NCI-H2196 treated with DMSO at 0.1 percent for 48 hours (cell line): ENCODE measurements around the gene APP.
"Not testable (repeated sequence)": the region's sequence is repeated elsewhere in the genome, so short reads cannot be mapped to it uniquely, and the experiment has no call there.

Experiments
- DNase-seq: peaks from one replicate; lab custom pipeline; 2025; ENCODE audit not compliant: unreplicated experiment; lab: John Stamatoyannopoulos, UW

APP gene

GRCh38 chr21:26027696-26028095 lies 142.9 kb downstream of the APP start:
- DNase-seq, result no peak

GRCh38 chr21:26025536-26026512 lies 144.7 kb downstream of the APP start:
- DNase-seq, result no peak

GRCh38 chr21:26023406-26023805 lies 147.2 kb downstream of the APP start:
- not testable (repeated sequence) for DNase-seq

GRCh38 chr21:26022598-26023337 lies 147.8 kb downstream of the APP start:
- DNase-seq, result not testable (repeated sequence)

- no peak for DNase-seq
These were observed 150.1 kb downstream of the APP start for GRCh38 chr21:26020510-26020909.

- no peak for DNase-seq
These were observed 150.5 kb downstream of the APP start for GRCh38 chr21:26020081-26020480.

- DNase-seq, result no peak
These were observed 151.3 kb downstream of the APP start for GRCh38 chr21:26019236-26019635.

GRCh38 chr21:26013970-26014369 lies 156.6 kb downstream of the APP start:
- DNase-seq, result no peak

GRCh38 chr21:26012482-26012881 lies 158.1 kb downstream of the APP start:
- DNase-seq, result not testable (repeated sequence)

- no peak for DNase-seq
These were observed 159.2 kb downstream of the APP start for GRCh38 chr21:26011292-26011940.

GRCh38 chr21:26007951-26008498 lies 162.5 kb downstream of the APP start:
- DNase-seq, result peak; percentile 42

- DNase-seq, result no peak
These were observed 165.1 kb downstream of the APP start for GRCh38 chr21:26005464-26005863.

- no peak for DNase-seq
These were observed 167.2 kb downstream of the APP start for GRCh38 chr21:26003404-26003803.

GRCh38 chr21:26001356-26001755 lies 169.2 kb downstream of the APP start:
- DNase-seq, result no peak

- DNase-seq, result no peak
These were observed 170.5 kb downstream of the APP start for GRCh38 chr21:25999921-26000582.

GRCh38 chr21:25997788-25998611 lies 172.6 kb downstream of the APP start:
- DNase-seq, result peak; percentile 93

GRCh38 chr21:25995278-25995677 lies 175.3 kb downstream of the APP start:
- no peak for DNase-seq

GRCh38 chr21:25994758-25995163 lies 175.8 kb downstream of the APP start:
- DNase-seq, result no peak

- DNase-seq, result no peak
These were observed 181.8 kb downstream of the APP start for GRCh38 chr21:25988738-25989137.

- DNase-seq, result no peak
These were observed 183.0 kb downstream of the APP start for GRCh38 chr21:25987531-25987930.
